Cardiac septum (tissue), 1 donor: ENCODE data around the gene TYW3. TPM values are rescaled to one million over a fixed set of nuclear protein-coding genes. Genes with fewer than 3 reads are reported as not detected.
"Not testable (repeated sequence)": the region's sequence is repeated elsewhere in the genome, so short reads cannot be mapped to it uniquely, and the experiment has no call there.

Experiments used
- DNase-seq: peaks from one replicate; pipeline ENCODE4 v3.0.0-alpha.2; 2020; ENCODE audit warnings: low spot score
- intact Hi-C: fragments of 100-400 bp; cut with DNase I; formaldehyde crosslinking; loops from one replicate; pipeline ENCODE4 v1.14.0; 2022
- total RNA-seq: library from RNA; stranded (reverse); fragmentation: NEBNext Ultra II Directional; extraction: Animal tissue kit (Norgen Biotek cat#: 25700); gene quantifications from one replicate; pipeline ENCODE4 v1.2.1, GENCODE V29; 2021
- donor health status: DM: no; HTN: no; CAD: no.

The TYW3 gene
- total RNA-seq, 1 donor from 2014 or later: 24.4 TPM

DNA sequence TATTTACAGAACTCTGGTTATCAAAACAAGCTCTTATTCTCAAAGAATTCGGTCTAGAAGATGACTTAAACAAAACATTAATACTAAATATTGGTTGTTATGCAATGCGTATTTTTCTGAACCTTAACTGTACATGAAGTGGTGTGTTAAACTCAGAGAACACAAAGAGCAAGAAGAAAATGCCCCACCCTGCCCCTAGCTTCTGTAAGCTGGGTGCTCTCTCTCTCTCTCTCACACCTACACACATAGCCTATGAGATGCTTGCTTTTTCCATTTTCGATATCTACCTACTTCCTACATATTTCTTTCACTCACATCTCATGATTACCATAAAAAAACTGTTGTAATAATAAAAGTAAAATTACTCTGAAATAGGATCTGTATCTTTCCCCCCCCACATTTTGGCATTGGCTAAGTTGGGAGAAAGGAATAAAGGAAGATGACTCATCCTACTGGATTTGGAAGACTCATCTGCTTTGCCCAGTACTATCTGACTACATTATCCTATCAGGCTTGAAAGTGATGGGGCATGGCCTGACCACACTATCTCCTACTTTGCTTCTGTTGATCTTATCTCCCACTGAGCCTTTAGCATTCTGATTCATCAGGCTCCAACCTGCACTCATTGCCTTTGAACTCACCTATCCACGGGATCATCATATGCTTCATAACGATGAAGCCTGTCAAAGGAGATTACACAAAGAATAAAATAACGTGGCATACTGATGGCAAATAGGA lies 3.0 kb upstream of the TYW3 start:
- DNase-seq: no peak
- intact Hi-C loops: no loop called here

DNA sequence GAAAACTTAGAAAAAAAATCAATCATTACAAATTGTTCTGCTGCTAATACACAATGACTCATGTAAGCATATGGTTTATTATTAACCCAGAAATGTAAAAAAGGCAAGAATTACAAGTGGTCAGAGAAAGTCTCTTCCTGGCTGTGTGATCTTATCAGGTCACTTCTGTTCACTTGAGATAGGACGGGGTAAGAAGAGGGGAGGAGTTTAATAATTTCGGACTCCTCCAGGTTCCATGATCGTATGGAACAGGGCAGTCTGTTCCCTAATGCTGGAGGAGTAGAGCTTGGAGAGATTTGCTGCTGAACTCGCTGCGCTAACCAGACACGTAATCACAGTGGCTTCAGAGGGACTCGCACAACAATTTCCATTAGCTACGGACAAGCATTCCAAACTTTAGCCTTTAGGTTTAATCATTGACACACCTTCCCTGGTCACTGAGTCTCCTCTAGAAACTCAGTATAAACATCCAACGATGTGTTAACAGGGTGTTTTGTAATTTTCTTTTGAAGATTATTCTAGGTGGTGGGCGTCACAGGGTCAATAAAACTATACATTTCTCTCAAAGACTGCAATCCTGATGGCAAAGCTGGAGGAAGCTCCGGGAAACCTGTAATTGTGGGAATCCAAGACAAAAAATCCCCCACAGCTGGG lies 1.4 kb upstream of the TYW3 start:
- DNase-seq: no peak
- intact Hi-C loops: no loop called here

DNA sequence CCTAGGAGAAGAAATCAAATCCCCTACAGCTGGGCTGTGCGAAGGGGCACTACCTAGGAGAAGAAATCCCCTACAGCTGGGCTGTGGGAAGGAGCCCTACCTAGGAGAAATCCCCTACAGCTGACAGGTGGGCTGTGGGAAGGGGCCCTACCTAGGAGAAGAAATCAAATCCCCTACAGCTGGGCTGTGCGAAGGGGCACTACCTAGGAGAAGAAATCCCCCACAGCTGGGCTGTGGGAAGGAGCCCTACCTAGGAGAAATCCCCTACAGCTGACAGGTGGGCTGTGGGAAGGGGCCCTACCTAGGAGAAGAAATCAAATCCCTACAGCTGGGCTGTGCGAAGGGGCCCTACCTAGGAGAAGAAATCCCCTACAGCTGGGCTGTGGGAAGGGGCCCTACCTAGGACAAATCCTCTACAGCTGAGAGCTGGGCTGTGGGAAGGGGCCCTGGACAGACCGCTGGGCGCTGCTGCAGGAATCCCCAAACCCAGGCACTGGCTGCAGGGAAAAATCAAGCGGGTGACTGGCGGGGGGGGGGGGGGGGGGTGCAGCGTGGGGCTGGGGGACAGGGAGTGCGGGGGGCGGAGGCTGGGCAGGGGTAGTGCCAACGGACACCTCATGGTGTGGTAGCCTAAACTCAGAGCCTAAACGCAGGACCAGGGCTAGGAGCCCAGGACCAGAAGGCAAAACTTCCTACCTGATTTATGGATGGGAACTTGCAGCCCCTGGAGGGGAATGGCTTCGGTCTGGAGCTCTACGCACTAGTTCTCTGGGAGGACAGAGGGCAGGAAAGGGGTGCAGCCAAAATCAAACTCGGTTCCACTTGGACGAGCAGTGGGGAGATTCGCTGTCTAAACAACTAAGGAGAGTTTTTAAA lies 643 bp upstream of the TYW3 start:
- intact Hi-C loops, DNase-seq: not testable (repeated sequence)

DNA sequence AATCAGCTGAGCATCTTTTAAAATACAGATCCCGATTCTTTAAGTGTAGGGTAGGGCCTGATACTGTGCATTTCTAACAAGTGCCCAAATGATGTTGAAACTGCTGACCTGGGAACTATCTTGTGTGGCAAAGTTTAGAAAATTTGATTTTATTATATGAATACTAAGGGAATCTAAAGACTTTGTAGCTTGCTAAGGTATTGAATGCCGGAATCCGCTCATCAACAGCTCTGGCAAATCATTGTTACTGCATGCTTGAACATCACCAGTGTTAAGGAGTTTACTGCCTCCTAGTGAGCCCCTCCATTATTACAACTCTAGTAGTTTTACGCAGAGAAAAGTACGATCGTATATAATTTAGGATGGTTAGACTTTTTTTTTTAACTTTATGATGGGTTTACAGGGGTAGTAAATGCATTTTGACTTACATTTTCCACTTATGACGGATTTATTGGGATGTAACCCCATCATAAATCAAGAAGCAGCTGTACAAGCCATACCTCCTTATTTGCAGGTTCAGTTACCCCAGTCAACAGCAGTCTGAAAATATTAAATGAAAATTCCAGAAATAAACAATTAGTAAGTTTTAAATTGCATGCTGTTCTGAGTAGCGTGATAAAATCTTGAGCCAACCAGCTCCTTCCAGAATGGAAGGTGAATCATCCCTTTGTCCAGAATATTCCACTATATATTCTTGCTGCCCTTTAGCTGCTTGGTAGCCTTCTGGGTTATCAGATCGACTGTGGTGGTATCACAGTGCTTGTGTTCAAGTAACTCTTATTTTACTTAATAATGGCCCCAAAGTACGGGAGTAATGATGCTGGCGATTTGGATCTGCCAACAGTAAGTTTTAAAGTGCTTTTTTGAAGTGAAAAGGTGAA lies 892 bp downstream of the TYW3 start:
- DNase-seq: no peak
- intact Hi-C loops: no loop called here

DNA sequence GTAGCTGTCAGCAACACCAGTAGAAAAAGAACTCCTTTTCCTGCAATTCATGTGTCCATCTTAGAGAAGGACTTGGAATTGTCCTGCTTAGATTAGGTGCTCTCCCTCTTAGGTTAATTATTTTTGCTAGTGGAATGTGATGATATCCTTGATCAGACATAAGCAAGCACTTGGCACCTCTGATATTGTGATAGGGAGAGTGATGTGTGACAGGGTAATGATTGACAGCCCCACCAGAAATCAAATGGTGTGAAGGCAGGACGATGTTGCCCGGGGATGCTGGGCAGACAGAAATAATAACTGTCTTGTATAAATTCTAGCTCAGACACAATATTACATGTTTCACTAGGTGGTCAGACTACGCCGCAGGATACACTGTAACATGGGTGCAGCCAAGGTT lies 4.4 kb downstream of the TYW3 start:
- intact Hi-C loops: no loop called here
- DNase-seq: no peak

DNA sequence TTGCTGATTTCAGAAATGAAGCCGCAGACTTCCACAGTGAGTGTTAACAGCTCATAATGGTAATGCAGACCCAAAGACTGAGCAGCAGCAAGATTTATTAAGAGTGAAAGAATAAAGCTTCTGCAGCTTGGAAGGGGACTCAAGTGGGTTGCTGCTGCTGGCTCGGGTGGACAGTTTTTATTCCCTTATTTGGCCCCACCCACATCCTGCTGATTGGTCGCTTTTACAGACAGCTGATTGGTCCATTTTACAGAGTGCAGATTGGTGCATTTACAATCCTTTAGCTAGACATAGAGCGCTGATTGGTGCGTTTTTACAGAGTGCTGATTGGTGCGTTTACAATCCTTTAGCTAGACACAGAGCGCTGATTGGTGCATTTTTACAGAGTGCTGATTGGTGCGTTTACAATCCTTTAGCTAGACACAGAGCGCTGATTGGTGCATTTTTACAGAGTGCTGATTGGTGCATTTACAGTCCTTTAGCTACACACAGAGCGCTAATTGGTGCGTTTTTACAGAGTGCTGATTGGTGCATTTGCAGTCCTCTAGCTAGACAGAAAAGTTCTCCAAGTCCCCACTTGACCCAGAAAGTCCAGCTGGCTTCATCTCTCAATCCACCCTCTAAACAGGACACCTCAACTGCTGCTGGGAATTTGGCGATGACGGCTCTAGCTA lies 7.5 kb downstream of the TYW3 start:
- DNase-seq, intact Hi-C loops: not testable (repeated sequence)

DNA sequence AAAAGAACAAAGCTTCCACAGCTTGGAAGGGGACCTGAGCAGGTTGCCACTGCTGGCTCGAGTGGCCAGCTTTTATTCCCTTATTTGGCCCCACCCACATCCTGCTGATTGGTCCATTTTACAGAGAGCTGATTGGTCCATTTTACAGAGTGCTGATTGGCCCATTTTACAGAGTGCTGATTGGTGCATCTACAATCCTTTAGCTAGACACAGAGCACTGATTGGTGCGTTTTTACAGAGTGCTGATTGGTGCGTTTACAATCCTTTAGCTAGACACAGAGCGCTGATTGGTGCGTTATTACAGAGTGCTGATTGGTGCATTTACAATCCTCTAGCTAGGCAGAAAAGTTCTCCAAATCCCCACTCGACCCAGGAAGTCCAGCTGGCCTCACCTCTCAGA lies 12.3 kb downstream of the TYW3 start:
- intact Hi-C loops, DNase-seq: not testable (repeated sequence)

DNA sequence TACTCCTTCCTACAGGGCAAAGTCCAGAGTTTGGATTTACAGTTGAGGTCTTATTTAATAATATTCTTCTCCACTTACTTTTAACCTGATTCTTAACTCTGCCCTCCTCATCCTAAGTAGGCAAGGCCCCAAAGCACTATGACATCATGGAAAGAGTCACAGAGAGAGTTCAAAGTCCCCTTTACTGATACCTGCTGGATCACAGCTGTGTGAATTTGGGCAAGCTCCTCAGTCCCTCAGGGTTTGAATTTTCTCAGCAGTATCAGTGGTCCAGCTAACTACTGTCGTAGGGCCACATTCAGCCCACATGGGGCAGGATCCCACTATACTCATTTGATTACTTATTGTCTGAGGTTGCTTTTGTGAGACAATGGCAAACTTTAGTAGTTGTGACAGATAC lies 16.0 kb downstream of the TYW3 start:
- intact Hi-C loops: no loop called here

DNA sequence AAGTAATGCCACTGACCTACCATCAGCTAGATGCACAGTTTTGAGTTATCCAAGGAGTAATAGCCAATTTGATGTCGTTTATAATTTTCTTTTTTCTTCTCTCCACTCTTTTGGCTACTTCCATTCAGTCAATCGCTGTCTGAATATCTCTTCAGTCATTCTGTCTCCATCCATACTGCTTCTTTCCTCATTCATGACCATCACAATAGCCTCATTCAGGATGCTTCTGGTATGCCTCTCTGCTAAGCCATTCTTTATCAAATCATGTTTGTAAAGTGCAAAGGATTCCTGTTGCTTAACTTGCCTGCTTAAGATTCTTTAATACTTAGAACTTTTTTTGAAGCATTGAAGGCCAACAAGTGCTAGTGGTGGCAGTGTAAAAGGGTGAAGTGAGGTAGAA lies 20.2 kb downstream of the TYW3 start:
- intact Hi-C loops: no loop called here

More for the DNA sequence above, 16.0 kb downstream of the TYW3 start:
- no peak for DNase-seq

DNA sequence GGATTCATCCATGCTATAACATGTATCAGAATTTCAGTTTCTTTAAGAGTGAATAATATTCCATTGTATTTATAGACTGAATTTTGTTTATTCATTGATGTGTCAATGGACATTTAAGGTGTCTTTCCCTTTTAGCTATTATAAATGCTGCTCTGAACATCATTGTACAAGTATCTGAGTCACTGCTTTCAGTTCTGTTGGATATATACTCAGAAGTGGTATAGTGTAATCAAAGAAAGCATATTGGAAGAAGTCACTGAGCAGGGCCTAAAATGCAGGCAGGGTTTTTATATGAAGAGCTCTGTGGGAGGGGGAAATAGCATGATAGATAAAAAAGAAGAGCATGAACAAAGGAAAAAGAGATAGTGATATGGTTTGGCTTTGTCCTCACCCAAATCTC lies 22.5 kb downstream of the TYW3 start:
- no peak for DNase-seq
- intact Hi-C loops: no loop called here

More for the DNA sequence above, 20.2 kb downstream of the TYW3 start:
- DNase-seq: no peak

DNA sequence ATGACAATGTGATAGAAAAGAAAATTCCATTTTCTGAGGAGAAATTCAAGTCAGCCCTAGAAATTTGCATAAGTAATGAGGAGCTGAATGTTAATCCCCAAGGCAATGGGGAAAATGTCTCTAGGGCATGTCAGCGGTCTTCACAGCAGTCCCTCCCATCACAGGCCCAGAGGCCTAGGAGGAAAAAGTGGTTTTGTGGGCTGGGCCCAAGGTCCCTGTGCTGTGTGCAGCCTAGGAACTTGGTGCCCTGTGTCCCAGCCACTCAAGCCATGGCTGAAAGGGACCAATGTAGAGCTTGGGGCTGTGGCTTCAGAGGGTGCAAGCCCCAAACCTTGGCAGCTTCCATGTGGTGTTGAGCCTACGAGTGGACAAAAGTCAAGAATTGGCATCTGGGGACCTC lies 23.7 kb downstream of the TYW3 start:
- intact Hi-C loops, DNase-seq: not testable (repeated sequence)

DNA sequence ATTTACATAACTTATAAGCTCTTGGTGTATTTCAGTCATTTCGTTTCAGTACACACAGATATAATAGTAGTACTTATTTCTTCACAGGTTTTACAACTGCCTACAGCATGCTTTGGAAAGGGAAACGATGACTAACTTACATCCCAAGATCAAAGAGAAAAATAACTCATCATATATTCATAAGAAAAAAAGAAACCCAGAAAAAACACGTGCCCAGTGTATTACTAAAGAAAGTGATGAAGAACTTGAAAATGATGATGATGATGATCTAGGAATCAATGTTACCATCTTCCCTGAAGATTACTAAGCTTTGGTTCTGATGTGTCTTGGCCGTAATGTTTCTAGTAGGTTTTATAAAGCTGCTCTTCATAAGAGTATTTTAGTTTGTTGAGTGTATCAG lies 30.9 kb downstream of the TYW3 start:
- intact Hi-C loops: no loop called here
- no peak for DNase-seq

DNA sequence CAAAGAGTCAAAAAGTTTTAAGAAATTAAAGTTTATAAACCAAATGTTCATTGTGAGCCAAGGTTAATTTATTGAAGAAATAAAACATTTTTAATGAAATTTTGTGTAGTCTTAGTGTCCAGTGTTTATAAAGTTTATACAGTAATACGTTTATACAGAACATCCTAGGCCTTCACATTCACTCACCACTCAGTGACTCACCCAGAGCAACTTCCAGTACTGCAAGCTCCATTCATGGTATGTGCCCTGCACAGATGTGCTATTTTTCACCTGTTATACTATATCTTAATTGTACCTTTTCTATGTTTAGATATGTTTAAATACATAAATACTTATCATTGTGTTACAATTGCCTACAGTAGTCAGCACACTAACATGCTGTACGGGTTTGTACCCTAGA lies 33.6 kb downstream of the TYW3 start:
- intact Hi-C loops: no loop called here
- no peak for DNase-seq

DNA sequence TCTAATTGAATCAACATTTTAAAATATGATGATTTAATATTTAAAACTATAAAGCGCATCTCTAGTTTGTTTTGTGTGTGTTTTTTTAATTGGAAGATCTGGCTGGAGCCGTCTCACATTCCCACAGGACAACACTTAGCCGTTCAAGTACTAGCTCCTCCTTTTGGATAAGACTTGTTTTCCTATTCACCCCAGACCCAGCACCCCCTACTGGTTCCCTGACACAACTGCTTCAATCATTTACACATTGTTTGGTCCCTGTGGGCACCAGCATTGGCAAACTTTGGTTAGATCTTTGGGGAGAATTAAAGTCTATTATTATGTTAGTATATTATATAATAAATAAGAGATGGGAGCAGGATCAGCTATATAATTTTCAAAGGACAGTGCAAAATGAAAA lies 34.5 kb downstream of the TYW3 start:
- no peak for DNase-seq
- intact Hi-C loops: no loop called here

DNA sequence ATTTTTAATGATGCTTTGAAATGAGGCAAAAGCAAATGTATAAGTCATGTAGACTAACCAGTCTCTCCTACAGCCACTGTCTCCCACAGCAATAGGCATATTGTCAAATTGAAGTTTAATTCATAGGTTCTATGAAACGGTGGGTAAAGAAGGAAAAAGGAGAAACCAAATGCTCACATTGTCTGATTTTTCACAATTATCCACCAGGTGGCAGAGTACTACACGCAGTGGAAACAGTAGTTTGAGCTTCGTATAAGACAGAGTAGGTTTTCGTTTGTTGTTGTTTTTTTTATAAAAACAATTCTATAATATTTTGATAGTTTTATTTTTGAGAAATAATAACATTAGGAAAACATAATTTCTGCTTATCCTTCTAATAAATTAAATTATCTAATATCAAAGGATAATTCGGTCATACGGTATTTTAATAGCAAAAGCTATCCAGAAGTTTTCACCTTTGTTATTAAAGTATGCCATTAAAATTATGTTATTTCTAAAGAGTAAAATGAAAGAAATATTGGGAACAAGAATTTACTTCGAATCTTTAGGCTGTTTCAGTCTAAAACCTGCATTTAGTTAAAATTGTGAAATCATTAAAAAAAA lies 39.1 kb downstream of the TYW3 start:
- no peak for DNase-seq
- intact Hi-C loops: loop anchor here (2.0 kb wide), 1 partner anchor 431 kb away; no protein-coding TSS in a partner anchor

DNA sequence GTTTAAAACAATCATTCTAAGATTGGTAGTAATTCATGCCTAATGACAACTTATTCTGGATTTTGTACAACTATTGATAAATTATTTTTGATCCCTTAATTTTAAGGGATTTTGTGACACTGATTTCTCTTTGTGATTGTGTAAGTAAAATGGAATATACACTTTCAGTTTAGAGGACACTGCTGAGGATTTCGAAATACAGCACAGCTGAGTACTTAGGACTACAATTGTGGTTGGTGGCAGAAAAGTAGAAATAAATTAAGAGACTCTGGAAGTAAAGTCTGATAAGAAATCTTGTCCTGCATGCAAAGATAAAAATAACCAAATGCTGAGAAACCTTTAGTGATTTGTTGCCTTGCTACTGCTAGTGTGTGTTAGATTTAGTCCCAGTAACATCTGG lies 40.0 kb downstream of the TYW3 start:
- intact Hi-C loops: loop anchor here (2.0 kb wide), 1 partner anchor 430 kb away; no protein-coding TSS in a partner anchor

DNA sequence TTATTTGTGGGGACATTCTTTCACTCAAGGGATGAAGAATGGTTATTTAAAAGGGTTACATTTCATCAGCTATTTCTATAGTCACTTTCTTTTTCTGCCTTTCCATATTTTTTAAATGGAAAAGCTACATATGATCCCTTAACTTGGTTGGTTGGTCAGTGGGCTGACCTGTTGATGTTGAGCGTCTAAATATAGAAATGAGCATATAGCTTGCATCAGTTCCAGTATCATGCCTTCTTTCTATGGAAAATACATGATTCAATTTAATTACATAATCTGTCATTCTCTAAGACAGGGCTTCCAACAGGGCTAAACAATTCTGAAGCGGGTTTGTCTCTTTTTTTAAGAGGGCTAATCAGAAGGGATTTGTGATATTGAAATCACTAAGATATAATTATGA lies 40.6 kb downstream of the TYW3 start:
- intact Hi-C loops: loop anchor here (2.0 kb wide), 1 partner anchor 429 kb away; no protein-coding TSS in a partner anchor
- no peak for DNase-seq

More for the DNA sequence above, 40.0 kb downstream of the TYW3 start:
- DNase-seq: no peak

DNA sequence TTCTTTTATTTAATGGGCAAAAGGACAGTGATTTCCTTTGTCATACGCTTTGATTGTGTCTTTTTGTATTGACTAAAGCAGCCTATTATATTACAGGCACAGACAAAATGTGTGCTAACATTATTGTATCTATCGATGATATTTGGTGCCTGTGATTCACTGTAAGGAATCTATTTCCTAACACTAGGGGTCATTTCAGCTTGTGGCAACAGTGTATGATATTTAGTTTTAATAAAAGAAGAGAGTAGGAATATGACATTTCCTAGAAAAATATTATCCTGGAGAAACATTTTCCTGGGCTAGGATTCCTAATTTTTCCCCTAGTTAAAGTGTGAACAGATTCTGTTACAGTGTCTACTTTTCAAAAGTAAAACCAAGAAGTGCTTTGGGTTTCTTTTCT lies 42.8 kb downstream of the TYW3 start:
- intact Hi-C loops: no loop called here
- DNase-seq: no peak
